SW480 (cell line): ENCODE results near the gene CCNY.
A peak's percentile ranks its signal among the peaks of the same experiment; 100 is the strongest.

ENCODE experiments used
- DNase-seq: peaks from one replicate; pipeline ENCODE4 v3.0.0-alpha.2; 2016; ENCODE audit warnings: low spot score

CCNY gene

DNA sequence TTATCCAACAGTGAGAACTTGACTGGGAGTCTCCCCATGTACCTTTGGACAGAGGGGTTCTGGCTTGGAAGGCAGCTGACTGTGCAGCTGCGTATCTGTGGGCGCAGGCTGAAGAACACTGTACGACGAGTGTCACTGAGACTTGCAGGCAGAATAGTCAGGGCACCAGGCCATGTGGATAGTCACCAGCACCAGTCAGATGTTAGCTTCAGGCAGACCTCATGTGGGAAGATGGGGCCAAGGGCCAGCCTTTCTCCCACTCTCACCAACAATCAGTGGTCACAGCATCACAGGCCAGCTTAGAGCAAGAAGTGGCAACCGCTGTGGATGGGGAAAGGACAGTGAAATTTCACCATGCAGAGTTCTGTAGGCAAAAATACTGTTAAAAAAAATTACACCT, 225.4 kb downstream of the CCNY start:
- no peak for DNase-seq

- no peak for DNase-seq
Observed at GRCh38 chr10:35562427-35562826, 226.1 kb downstream of the CCNY start.

DNA sequence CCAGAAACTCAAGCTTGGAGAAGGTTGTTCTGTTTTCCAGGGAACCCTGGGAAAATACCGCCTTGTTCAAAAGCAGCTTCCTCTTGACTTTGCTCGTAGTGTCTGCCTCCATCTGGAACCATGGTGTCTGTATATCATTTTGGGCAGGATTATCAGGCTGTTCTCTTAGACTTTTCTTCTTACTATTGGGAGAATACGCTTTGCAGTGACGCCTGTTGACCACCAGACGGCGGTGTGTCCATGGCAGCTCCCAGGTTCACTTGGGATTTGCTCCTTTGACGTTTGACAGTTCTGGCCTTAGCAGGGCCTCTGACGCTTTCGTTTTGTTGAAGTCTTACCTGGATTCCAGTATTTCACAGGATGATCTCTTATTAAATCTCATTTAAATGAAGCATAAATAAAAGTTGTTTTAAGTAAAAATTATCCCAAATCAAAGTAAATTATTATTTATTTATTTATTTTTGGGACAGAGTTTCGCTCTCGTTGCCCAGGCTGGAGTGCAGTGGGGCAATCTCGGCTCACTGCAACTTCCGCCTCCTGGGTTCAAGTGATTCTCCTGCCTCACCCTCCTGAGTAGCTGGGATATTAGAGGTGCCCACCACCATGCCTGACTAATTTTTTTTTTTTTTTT, 227.1 kb downstream of the CCNY start:
- DNase-seq: peak; percentile 71

DNA sequence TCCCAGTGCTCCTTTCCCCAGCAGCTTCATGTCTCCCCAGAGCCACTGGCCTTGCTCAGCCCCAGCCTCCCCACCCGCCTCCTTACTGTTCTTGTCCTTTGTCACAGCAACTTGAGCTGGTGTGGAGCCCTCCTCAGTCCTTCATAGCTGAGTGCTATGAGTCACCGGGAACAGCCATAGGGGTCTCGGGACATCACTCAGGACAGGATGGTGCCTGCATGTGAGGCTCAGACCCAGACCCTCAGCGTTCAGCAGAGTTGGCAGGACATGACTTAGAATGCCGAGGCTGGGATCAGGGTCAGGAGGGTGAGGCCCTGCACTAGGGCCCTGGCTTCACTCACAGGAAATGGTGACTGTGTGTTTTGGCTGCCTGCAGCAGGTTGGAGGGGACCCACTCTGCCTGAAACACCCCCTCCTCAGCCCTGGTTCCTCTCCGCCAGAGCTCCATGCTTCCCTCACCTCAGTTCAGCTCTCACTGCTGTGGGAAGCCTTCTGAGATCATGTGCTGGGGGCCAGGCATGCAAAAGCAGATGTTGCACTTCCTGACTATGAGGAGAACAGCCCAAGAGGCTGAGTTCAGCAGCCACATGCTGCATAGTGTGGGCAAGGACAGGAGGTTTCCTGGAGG, 228.1 kb downstream of the CCNY start:
- DNase-seq: no peak

- no peak for DNase-seq
Observed at GRCh38 chr10:35565602-35566081, 229.3 kb downstream of the CCNY start.

GRCh38 chr10:35567951-35568350, 231.6 kb downstream of the CCNY start:
- no peak for DNase-seq

DNA sequence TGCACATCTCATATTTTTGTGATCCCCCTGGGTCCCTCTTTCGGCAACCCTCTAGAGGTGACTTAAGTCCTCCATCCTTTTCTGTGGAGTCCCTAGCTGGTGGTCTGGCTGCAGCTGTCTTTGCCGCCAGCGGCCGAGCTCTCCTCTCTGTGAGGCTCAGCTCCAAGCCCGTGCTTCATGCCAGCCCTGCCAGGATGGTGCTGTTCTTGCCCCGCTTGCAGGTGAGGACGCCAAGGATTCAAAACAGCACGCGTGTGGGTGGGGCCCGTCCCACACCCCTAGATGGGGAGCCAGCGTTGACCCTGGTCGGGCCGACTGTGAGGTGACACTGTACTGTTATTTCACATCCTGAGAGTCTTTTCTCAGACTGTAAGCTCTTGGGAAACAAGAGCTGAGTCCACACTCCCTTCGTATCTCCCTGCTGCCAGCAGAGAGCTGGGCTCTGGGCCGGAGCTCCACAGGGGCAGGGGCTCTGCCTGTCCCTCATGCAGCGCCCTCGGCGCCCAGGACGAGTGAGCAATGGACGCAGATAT, 232.2 kb downstream of the CCNY start:
- DNase-seq: no peak

DNA sequence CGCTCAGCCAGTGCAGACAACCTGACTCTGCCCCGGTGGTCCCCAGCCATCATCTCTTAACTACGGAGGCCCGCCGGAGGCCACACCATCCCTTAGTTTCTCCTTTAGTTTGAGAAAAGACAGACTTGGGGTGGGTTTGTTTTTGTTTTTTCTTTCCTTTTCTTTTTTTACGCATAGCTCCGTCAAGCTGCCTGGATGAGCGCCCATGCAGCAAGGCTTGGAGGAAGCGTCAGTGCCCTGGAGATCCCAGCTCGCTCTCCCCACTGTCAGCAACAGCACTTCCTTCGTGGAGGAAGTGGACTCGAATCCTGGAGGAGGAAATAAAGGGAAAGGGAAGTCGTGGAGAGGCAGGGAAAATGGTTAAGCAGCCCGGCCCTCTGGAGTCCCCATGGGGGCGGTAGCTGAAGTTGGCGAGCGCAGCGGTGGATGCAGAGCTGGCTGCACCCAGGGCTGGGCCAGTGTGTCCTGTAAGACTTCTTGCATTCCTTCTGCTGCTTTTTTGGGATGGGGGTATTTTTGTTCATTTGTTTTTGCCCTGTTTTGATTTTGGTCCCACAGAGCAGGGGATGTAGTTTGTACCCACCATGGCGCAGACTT, 232.9 kb downstream of the CCNY start:
- DNase-seq: no peak

DNA sequence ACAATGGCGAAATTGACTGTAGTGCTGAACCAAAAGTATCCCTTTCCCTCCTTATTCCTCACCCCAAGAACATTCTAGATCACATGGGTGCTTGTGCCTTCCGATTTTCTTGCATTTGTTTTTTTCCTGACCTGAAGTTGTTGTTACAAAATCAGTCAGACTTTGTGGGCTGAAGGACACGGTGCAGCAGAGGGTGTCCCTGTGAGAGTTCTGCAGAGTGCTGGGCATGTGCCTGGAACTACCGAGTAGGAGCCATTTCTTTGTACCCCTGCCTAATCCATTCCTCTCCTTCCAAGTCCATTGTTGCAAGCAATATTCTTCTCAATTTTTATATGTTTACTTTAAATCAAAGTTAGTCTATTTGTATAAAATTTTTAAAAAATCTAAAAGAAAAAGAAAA, 233.5 kb downstream of the CCNY start:
- DNase-seq: no peak

GRCh38 chr10:35570397-35570796, 234.1 kb downstream of the CCNY start:
- DNase-seq: no peak

- no peak for DNase-seq
Observed at GRCh38 chr10:35572583-35572982, 236.3 kb downstream of the CCNY start.

DNA sequence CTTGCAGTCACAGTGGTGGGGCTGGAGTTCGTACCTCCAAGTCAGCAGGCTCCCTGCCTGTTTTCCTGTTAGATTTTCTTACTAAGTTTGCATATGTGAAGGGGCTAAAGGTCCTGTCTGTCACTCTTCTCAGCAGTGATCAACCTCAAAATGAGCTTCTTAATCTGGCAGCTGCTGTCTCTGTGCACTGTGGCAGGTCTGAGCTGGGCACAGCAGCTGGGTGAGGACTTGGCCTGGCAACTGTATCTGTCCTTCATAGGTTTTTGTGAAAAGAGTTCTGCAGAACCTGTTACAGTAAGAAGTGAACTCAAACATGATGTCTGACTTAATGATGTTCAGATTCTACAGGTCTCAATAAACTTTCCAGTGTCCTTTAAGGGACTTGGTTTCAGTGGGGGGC, 237.5 kb downstream of the CCNY start:
- no peak for DNase-seq

GRCh38 chr10:35574924-35575352, 238.6 kb downstream of the CCNY start:
- DNase-seq: no peak

- DNase-seq: no peak
Observed at GRCh38 chr10:35575640-35576039, 239.3 kb downstream of the CCNY start.

- no peak for DNase-seq
Observed at GRCh38 chr10:35576730-35577129, 240.4 kb downstream of the CCNY start.

DNA sequence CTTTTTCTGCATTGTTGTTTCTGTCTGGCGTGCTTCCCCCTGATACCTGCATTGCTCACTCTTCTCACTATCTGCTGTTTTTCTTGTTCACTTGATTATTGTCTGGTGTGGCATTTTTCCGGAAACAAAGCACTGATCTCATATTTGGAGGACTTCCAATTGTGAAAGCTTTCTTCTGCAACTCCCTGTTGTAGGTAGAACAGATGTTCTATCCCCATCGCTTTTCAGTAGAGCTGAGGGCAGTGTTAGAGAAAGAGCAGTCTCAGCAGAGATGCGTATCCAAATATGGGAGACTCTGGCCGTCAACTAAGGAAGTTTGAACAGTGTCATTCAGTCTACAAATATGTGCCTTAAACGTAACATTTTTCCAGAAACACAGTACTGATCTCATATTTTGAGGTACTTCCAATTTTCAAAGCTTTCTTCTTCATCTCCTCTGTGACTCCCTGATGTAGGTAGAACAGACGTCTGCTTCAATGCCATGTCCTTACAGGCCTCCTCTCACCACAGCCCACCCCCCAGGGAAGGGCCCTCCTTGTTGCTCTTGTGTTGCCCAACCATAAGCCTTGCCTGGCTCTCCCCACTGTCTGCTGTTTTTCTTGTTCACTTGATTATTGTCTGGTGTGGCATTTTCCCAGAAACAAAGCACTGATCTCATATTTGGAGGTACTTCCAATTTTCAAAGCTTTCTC, 241.8 kb downstream of the CCNY start:
- DNase-seq: no peak

DNA sequence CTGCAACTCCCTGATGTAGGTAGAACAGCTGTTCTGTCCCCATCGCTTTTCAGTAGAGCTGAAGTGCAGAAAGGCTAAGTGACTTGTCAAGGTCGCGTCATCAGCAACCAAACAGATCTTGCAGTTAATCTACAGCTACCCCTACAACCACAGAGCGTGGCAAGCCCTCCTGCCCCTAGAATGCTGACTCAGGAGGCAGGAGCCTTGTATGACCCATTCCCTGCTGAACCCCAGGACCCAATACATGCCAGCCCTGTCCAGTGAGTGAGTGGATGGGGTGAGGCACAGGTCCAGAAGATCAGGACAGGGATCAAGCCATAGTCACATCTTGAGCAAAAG, 242.3 kb downstream of the CCNY start:
- no peak for DNase-seq

GRCh38 chr10:35579116-35579515, 242.8 kb downstream of the CCNY start:
- no peak for DNase-seq

GRCh38 chr10:35579726-35580422, 243.6 kb downstream of the CCNY start:
- DNase-seq: no peak

DNA sequence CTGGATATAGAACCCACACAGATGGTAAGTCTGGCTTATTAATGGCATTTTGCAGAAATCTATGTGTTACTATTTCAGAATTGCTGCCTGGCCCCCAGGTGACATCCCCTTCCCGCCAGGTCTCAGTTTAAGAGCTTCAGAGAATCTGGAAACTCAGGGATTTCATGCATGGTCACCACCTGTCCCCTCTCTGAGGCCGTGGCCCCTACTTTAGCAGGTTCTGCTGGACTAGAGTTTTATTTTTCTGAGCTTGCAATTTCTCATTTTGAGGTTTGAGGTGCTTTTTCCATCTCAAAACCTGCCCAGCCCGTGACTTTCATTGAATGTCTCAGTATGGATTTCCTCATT, 244.1 kb downstream of the CCNY start:
- no peak for DNase-seq

GRCh38 chr10:35581655-35582054, 245.3 kb downstream of the CCNY start:
- no peak for DNase-seq

DNA sequence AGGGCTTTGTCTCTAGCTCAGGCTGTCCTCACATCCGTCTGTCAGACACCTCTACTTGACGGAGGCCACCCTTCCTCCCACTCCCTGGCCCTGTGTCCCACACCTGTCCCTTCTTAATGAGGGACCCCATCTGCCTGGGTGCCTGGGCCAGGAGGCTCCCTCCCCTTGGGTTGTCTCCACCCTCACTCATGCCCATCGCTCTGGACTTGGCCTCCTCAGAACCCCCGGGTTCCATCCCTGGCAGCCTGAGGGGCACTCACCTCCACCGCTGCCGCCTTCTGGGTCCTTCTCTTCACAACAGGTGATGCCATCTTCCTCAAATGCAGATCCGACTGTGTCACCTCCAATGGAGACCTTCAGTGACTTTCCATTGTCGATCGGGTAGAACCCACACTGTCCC, 248.6 kb downstream of the CCNY start:
- DNase-seq: no peak
